Liver (tissue), 10 donors: ENCODE results near the gene UBE2Q2. TPM values are rescaled to one million over a fixed set of nuclear protein-coding genes. Genes with fewer than 3 reads are reported as not detected.

ENCODE experiments used
- DNase-seq: peaks from one replicate; pipeline ENCODE4 v3.0.0-alpha.2; 2017; ENCODE audit warnings: low spot score
- H3K27ac ChIP-seq, 2 donors: one replicate each; pipeline ENCODE4 v1.7.0; 2013; ENCODE audit warnings: inconsistent platforms in 2 of 2, low read length in 2 of 2, control low read depth in 1 of 2, low read depth in 1 of 2, mild to moderate bottlenecking in 1 of 2
- H3K27me3 ChIP-seq, 4 donors: one replicate each; pipeline versions ENCODE4 v1.6.1 to v1.7.0; 2013; ENCODE audit warnings: low read length in 3 of 4, inconsistent platforms in 1 of 4, mild to moderate bottlenecking in 1 of 4, moderate library complexity in 1 of 4; ENCODE audit not compliant: control insufficient read depth in 4 of 4, insufficient read depth in 4 of 4
- H3K36me3 ChIP-seq, 4 donors: one replicate each; pipeline versions ENCODE4 v1.6.1 to v1.7.0; 2013; ENCODE audit warnings: low read length in 3 of 4, mild to moderate bottlenecking in 3 of 4, low read depth in 1 of 4, moderate library complexity in 1 of 4; ENCODE audit not compliant: control insufficient read depth in 4 of 4, insufficient read depth in 3 of 4
- H3K4me1 ChIP-seq, 4 donors: one replicate each; pipeline versions ENCODE4 v1.6.1 to v1.7.0; 2013; ENCODE audit warnings: low read length in 3 of 4, mild to moderate bottlenecking in 3 of 4, moderate library complexity in 1 of 4; ENCODE audit not compliant: control insufficient read depth in 4 of 4, insufficient read depth in 4 of 4
- H3K4me3 ChIP-seq, 3 donors: one replicate each; pipeline versions ENCODE4 v1.6.1 to v1.7.0; 2013; ENCODE audit warnings: low read length in 3 of 3, control low read depth in 1 of 3, low read depth in 1 of 3, mild to moderate bottlenecking in 1 of 3
- H3K9ac ChIP-seq, 2 donors: one replicate each; pipeline ENCODE4 v1.7.0; 2013; ENCODE audit warnings: low read length in 2 of 2, mild to moderate bottlenecking in 2 of 2, moderate library complexity in 2 of 2, control low read depth in 1 of 2, low read depth in 1 of 2
- H3K9me3 ChIP-seq, 4 donors: one replicate each; pipeline versions ENCODE4 v1.6.1 to v1.7.0; 2013; ENCODE audit warnings: low read length in 3 of 4; ENCODE audit not compliant: control insufficient read depth in 4 of 4
- EGR1 ChIP-seq, 2 donors: IDR thresholded peaks; 2 replicates each; pipeline ENCODE4 v1.6.1; 2016 to 2018; ENCODE audit warnings: antibody characterized with exemption in 2 of 2, low read depth in 2 of 2
- FOXA1 ChIP-seq: IDR thresholded peaks from 2 replicates; pipeline ENCODE4 v1.6.1; 2016; ENCODE audit warnings: antibody characterized with exemption
- FOXA2 ChIP-seq: IDR thresholded peaks from 2 replicates; pipeline ENCODE4 v1.6.1; 2016; ENCODE audit warnings: antibody characterized with exemption
- HNF4A ChIP-seq, 2 donors: conservative IDR thresholded peaks; 2 replicates each; pipeline ENCODE4 v1.6.1; 2016; ENCODE audit warnings: antibody characterized with exemption in 2 of 2, mild to moderate bottlenecking in 2 of 2
- HNF4G ChIP-seq: IDR thresholded peaks from 2 replicates; pipeline ENCODE4 v1.6.1; 2016; ENCODE audit warnings: antibody characterized with exemption
- MAX ChIP-seq: IDR thresholded peaks from 2 replicates; pipeline ENCODE4 v1.6.1; 2016; ENCODE audit warnings: antibody characterized with exemption
- NR2F2 ChIP-seq: IDR thresholded peaks from 2 replicates; pipeline ENCODE4 v1.6.1; 2016; ENCODE audit warnings: antibody characterized with exemption
- RAD21 ChIP-seq, 2 donors: IDR thresholded peaks; 2 replicates each; pipeline ENCODE4 v1.6.1; 2016; ENCODE audit warnings: antibody characterized with exemption in 2 of 2, mild to moderate bottlenecking in 2 of 2
- REST ChIP-seq: IDR thresholded peaks from 2 replicates; pipeline ENCODE4 v1.6.1; 2016; ENCODE audit warnings: antibody characterized with exemption, mild to moderate bottlenecking
- RXRA ChIP-seq, 2 donors: IDR thresholded peaks; 2 replicates each; pipeline ENCODE4 v1.6.1; 2017 to 2018; ENCODE audit warnings: antibody characterized with exemption in 2 of 2, mild to moderate bottlenecking in 1 of 2
- SP1 ChIP-seq: IDR thresholded peaks from 2 replicates; pipeline ENCODE4 v1.6.1; 2018; ENCODE audit warnings: antibody characterized with exemption, mild to moderate bottlenecking
- TAF1 ChIP-seq: conservative IDR thresholded peaks from 2 replicates; pipeline ENCODE4 v1.6.1; 2016; ENCODE audit warnings: antibody characterized with exemption, mild to moderate bottlenecking
- YY1 ChIP-seq: IDR thresholded peaks from 2 replicates; pipeline ENCODE4 v1.6.1; 2016; ENCODE audit warnings: antibody characterized with exemption, mild to moderate bottlenecking
- ZBTB33 ChIP-seq: IDR thresholded peaks from 2 replicates; pipeline ENCODE4 v1.6.1; 2016; ENCODE audit warnings: antibody characterized with exemption
- WGBS: extraction: QIAGEN DNeasy Blood & Tissue Kit; methylation state at CpG from one replicate; pipeline ENCODE4 v1.1.7; 2013; 5-methylcytosine and 5-hydroxymethylcytosine counted together
- polyA plus RNA-seq, 2 donors: library from polyadenylated mRNA; stranded (reverse) in 1 of 2; unstranded in 1 of 2; fragments of 200-250 nt in 1 of 2; fragments of >200 nt in 1 of 2; fragmentation: Nextera tagmentation in 1 of 2; extraction: Ambion mirVana in 1 of 2; gene quantifications; one replicate each; pipeline versions ENCODE4 v1.2.1 to v1.2.3, GENCODE V29; 2013 to 2015
- small RNA-seq: library from RNA; depleted of rRNA; stranded (forward); fragments of <200 nt; gene quantifications from one replicate; pipeline ENCODE3, GENCODE V24; 2014
- total RNA-seq, 2 donors: library from RNA; depleted of rRNA; stranded (reverse); fragments of >200 nt; gene quantifications; one replicate each; pipeline ENCODE4 v1.2.3, GENCODE V29; 2014
- TF ChIP-seq, protein P1 (sequence below): IDR thresholded peaks from 2 replicates; pipeline ENCODE4 v1.6.1; 2016; ENCODE audit warnings: antibody characterized with exemption
- TF ChIP-seq, protein P2 (sequence below): fragments of 150-350 bp; IDR thresholded peaks from 2 replicates; pipeline ENCODE4 v1.5.1; 2017; ENCODE audit warnings: improper control_type of control experiment, low read depth, low read length; ENCODE audit not compliant: missing input control
- donor health status: healthy.
- donor health status: healthy.
- donor health status: healthy.
- donor health status: healthy.
- donor health status: healthy.

The UBE2Q2 gene
- total and polyA plus RNA-seq, 4 donors: 2.4 to 14.4 (median 5.2) TPM

DNA sequence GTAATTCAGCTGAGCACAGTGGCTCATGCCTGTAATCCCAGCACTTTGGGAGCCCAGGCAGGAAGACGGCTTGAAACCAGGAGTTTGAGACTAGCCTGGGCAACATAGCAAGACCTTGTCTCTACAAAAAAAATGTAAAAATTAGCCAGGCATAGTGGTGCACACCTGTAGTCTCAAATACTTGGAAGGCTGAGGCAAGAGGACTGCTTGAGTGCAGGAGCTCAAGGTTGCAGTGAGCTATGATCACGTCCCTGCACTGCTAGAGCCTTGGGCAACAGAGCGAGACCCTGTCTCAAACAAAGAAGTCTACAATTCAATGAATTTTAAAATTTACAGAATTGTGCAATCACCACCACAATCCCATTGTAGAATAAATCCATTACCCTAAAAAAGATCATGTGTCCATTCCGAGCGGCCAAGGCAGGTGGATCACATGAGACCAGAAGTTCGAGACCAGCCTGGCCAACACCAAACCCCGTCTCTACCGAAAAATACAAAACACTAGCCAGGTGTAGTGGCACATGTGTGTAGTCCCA lies 105.6 kb downstream of the UBE2Q2 start:
- Histone ChIP-seq H3K27ac (no peak overlapping the region), H3K9ac (no peak overlapping the region), H3K4me3 (no peak overlapping the region), H3K36me3 (no peaks in the 10 kb centered on the region), H3K9me3 (no peaks in the 10 kb centered on the region), H3K4me1 (no peaks in the 10 kb centered on the region), H3K27me3 (no peaks in the 10 kb centered on the region)
- no peak for DNase-seq
- TF ChIP-seq NR2F2: no peak
- no peak for TF ChIP-seq EGR1 (IDR thresholded peaks at IDR 0.05; ENCODE audit: low read depth in 2 of 2)
- TF ChIP-seq HNF4A (conservative IDR thresholded peaks at IDR 0.05): no peak
- TF ChIP-seq FOXA2: no peak
- no peak for TF ChIP-seq MAX
- TF ChIP-seq HNF4G: no peak
- no peak for TF ChIP-seq SP1
- TF ChIP-seq REST: no peak
- TF ChIP-seq RAD21 (IDR thresholded peaks at IDR 0.05): no peak
- TF ChIP-seq TAF1: no peak
- TF ChIP-seq, protein P1, sequence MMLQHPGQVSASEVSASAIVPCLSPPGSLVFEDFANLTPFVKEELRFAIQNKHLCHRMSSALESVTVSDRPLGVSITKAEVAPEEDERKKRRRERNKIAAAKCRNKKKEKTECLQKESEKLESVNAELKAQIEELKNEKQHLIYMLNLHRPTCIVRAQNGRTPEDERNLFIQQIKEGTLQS: no peak
- TF ChIP-seq, protein P2, sequence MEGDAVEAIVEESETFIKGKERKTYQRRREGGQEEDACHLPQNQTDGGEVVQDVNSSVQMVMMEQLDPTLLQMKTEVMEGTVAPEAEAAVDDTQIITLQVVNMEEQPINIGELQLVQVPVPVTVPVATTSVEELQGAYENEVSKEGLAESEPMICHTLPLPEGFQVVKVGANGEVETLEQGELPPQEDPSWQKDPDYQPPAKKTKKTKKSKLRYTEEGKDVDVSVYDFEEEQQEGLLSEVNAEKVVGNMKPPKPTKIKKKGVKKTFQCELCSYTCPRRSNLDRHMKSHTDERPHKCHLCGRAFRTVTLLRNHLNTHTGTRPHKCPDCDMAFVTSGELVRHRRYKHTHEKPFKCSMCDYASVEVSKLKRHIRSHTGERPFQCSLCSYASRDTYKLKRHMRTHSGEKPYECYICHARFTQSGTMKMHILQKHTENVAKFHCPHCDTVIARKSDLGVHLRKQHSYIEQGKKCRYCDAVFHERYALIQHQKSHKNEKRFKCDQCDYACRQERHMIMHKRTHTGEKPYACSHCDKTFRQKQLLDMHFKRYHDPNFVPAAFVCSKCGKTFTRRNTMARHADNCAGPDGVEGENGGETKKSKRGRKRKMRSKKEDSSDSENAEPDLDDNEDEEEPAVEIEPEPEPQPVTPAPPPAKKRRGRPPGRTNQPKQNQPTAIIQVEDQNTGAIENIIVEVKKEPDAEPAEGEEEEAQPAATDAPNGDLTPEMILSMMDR: no peak
- TF ChIP-seq FOXA1: no peak
- no peak for TF ChIP-seq RXRA (IDR thresholded peaks at IDR 0.05)
- TF ChIP-seq YY1: no peak
- no peak for TF ChIP-seq ZBTB33
- WGBS: 83% methylated on average over 8 of the region's 8 CpGs

Small RNAs within 50 kb of the gene (small RNA-seq; reads per million reads assigned to genes)
- gene RN7SL510P: not detected

Other genes starting within 250 kb of the UBE2Q2 start
- 10 to 100 TPM in 1 of 2 donors, 1 to 10 TPM in 1; 7.8 to 11.4 TPM for gene SNUPN, start 217.7 kb upstream of the UBE2Q2 start, total RNA-seq
- gene SNUPN, start 217.7 kb upstream of the UBE2Q2 start, polyA plus RNA-seq: 10 to 100 TPM; 12.8 to 13.2 TPM
- gene IMP3, start 203.2 kb upstream of the UBE2Q2 start, total RNA-seq: 10 to 100 TPM; 45.2 to 84.4 TPM
- gene IMP3, start 203.2 kb upstream of the UBE2Q2 start, polyA plus RNA-seq: 10 to 100 TPM; 54.7 to 94.8 TPM
- 10 to 100 TPM in 1 of 2 donors, 1 to 10 TPM in 1; 7.1 to 10.8 TPM for gene SNX33, start 195.5 kb upstream of the UBE2Q2 start, total RNA-seq
- gene SNX33, start 195.5 kb upstream of the UBE2Q2 start, polyA plus RNA-seq: 10 to 100 TPM in 1 of 2 donors, 1 to 10 TPM in 1; 8.0 to 10.3 TPM
- 1 to 10 TPM; 1.2 to 1.5 TPM for gene CSPG4, start 130.6 kb upstream of the UBE2Q2 start, total RNA-seq
- under 1 TPM; 0.07 to 0.36 TPM for gene CSPG4, start 130.6 kb upstream of the UBE2Q2 start, polyA plus RNA-seq
- 10 to 100 TPM; 23.1 to 40.8 TPM for gene FBXO22, start 60.4 kb downstream of the UBE2Q2 start, total RNA-seq
- 10 to 100 TPM; 16.8 to 40.6 TPM for gene FBXO22, start 60.4 kb downstream of the UBE2Q2 start, polyA plus RNA-seq
- gene NRG4, start 169.0 kb downstream of the UBE2Q2 start, total RNA-seq: 1 to 10 TPM in 1 of 2 donors, not detected in 1; 1.3 TPM
- 1 to 10 TPM in 1 of 2 donors, under 1 TPM in 1; 0.51 to 1.0 TPM for gene NRG4, start 169.0 kb downstream of the UBE2Q2 start, polyA plus RNA-seq
- 1 to 10 TPM in 1 of 2 donors, not detected in 1; 1.3 TPM for gene TMEM266, start 216.5 kb downstream of the UBE2Q2 start, total RNA-seq
- gene TMEM266, start 216.5 kb downstream of the UBE2Q2 start, polyA plus RNA-seq: under 1 TPM in 1 of 2 donors, not detected in 1; 0.25 TPM